HG03520 (cell line): ENCODE results near the gene SLC35F6.
"Not testable (repeated sequence)": the region's sequence is repeated elsewhere in the genome, so short reads cannot be mapped to it uniquely, and the experiment has no call there.

Source experiments
- ATAC-seq: cut with Tn5 transposase; IDR thresholded peaks from one replicate; pipeline ENCODE4 v1.9.1; 2021; ENCODE audit warnings: mild to moderate bottlenecking, moderate library complexity; ENCODE audit not compliant: unreplicated experiment

Gene SLC35F6

GRCh38 chr2:26814072-26814765 lies 50.1 kb downstream of the SLC35F6 start:
- ATAC-seq, result not testable (repeated sequence)

GRCh38 chr2:26816893-26817292 lies 52.8 kb downstream of the SLC35F6 start:
- ATAC-seq, result no peak

GRCh38 chr2:26818255-26818654 lies 54.2 kb downstream of the SLC35F6 start:
- ATAC-seq, result no peak

GRCh38 chr2:26818972-26819371 lies 54.9 kb downstream of the SLC35F6 start:
- ATAC-seq, result no peak

GRCh38 chr2:26820932-26821331 lies 56.8 kb downstream of the SLC35F6 start:
- ATAC-seq, result no peak

- no peak for ATAC-seq
These were observed 58.8 kb downstream of the SLC35F6 start for GRCh38 chr2:26822877-26823276.
